ENCODE measurements around the gene HOPX. TPM values are rescaled to one million over a fixed set of nuclear protein-coding genes. Genes with fewer than 3 reads are reported as not detected.

HOPX gene
- total and polyA plus RNA-seq, 2 of the 8 experiments (the other 6 are each of a cell fraction or from before 2014, with no cell fraction given): not detected

DNA sequence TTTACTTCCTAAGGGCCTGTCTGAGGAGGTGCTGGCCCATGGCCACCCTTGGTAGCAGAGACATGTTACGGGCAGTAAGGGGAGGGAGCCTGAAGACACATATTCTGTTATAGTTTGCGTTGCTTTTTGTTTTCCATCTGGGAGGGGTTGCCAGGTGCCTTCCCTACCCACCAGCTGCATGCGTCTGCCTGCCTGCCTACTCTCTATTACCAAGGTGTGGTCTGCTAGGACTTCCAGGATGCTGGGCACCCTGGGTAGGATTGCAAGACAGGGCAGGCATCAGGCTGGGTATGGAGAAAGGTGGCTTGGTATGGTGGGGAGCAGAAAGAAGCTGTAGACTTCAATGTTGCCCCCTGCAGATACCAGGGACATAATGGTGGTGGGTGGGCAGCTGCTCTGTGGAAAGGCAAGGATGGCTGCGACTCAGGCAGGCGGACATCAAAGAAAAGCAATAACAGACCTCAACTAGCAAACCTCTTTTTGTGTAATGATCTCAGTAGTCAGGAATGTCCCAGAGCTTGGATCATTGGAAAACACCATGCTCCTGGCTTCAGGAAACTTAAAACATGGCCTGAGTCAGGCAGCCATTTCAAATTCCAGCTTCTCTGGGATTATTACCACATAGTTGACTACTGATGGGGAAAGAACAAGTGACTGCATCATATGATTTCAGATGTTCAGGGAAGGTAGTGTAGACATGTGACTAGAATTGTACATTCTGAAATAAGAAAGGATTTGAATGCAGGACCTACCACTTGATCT lies 67.8 kb downstream of the HOPX start:
- 84% methylated on average over 4 of the region's 5 CpGs; no CpG with 5 or more reads in 1 of the 2 experiments for WGBS, 2 experiments (ENCODE audit: extremely low coverage in 1 of 2, insufficient coverage in 1 of 2, insufficient read length in 1 of 2, insufficient replicate concordance in 2 of 2, low coverage in 1 of 2, low lambda C conversion rate in 2 of 2, missing lambda C conversion rate in 1 of 2)
- no peak overlapping the region for H2BK120ac ChIP-seq (replicated peaks; ENCODE audit: low read depth, low read length)
- no peaks in the 10 kb centered on the region for H3K23me2 ChIP-seq (ENCODE audit: low read depth, low read length)
- no peak overlapping the region for H4K8ac ChIP-seq (ENCODE audit: extremely low read depth, insufficient read depth, low read length)
- no peaks in the 10 kb centered on the region for H3K79me1 ChIP-seq (ENCODE audit: low read depth, low read length)
- TF ChIP-seq KDM5A (IDR thresholded peaks at IDR 0.05; ENCODE audit: low read length) (no peak), CTBP2 (IDR thresholded peaks at IDR 0.05; ENCODE audit: borderline replicate concordance, insufficient read depth, insufficient read length, low read length) (no peak), SP2 (IDR thresholded peaks at IDR 0.05; ENCODE audit: low read length) (no peak), ZNF274 (IDR thresholded peaks at IDR 0.05; ENCODE audit: borderline replicate concordance, extremely low read depth, low read length) (no peak), YY1 (IDR thresholded peaks at IDR 0.05; ENCODE audit: low read depth, low read length) (no peak), NRF1 (IDR thresholded peaks at IDR 0.05; ENCODE audit: low read depth, low read length) (no peak), SIX5 (IDR thresholded peaks at IDR 0.05; ENCODE audit: low read depth, low read length) (no peak), BACH1 (IDR thresholded peaks at IDR 0.05; ENCODE audit: low read length) (no peak)
- TF ChIP-seq, protein P1, sequence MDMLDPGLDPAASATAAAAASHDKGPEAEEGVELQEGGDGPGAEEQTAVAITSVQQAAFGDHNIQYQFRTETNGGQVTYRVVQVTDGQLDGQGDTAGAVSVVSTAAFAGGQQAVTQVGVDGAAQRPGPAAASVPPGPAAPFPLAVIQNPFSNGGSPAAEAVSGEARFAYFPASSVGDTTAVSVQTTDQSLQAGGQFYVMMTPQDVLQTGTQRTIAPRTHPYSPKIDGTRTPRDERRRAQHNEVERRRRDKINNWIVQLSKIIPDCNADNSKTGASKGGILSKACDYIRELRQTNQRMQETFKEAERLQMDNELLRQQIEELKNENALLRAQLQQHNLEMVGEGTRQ (IDR thresholded peaks at IDR 0.05; ENCODE audit: low read length): no peak
- no peak overlapping the region for H3K27ac ChIP-seq (ENCODE audit: low read depth, low read length)
- CTCF ChIA-PET (ENCODE audit: partially characterized antibody): interaction anchor here (1.1 to 1.4 kb wide), 4 partner anchors 10 to 196 kb away, joined by 3 read pairs; no protein-coding TSS in a partner anchor
- H2BK12ac ChIP-seq (ENCODE audit: low read depth, low read length): no peak overlapping the region
- H2AK5ac ChIP-seq (ENCODE audit: low read depth, low read length): no peak overlapping the region
- peaks cover 0 to 3% (median 0%) of the 10 kb centered on the region in 4 experiments; a peak in 3 of 7 replicates for H3K4me1 ChIP-seq (replicated peaks in 1 of 4; ENCODE audit: control insufficient read depth in 3 of 4, insufficient read depth in 4 of 4, low read length in 3 of 4)
- no peak overlapping the region for H3K4ac ChIP-seq (replicated peaks; ENCODE audit: insufficient read length, low read depth, low read length)
- H3K27me3 ChIP-seq (replicated peaks in 1 of 4; ENCODE audit: control insufficient read depth in 3 of 4, extremely low read depth in 1 of 4, insufficient read depth in 3 of 4, low read length in 3 of 4): peaks cover 6 to 15% (median 8%) of the 10 kb centered on the region in 4 experiments
- DNase-seq (ENCODE audit: low read depth in 1 of 2, low spot score in 2 of 2): no peak
- no peaks in the 10 kb centered on the region for H3K79me2 ChIP-seq (ENCODE audit: control insufficient read depth in 1 of 2, insufficient read depth in 2 of 2, low read length in 2 of 2)
- H3K4me3 ChIP-seq (ENCODE audit: extremely low read depth in 1 of 4, insufficient read depth in 2 of 4, low read depth in 3 of 4, low read length in 4 of 4): no peak overlapping the region
- H3K9me3 ChIP-seq (ENCODE audit: insufficient read depth in 2 of 2, low read depth in 1 of 2, low read length in 1 of 2): no peaks in the 10 kb centered on the region
- no peak overlapping the region for H3K18ac ChIP-seq (ENCODE audit: extremely low read depth, low read length)
- no peaks in the 10 kb centered on the region; a peak in 1 of 8 replicates for H3K36me3 ChIP-seq (ENCODE audit: control insufficient read depth in 2 of 4, insufficient read depth in 4 of 4, low read length in 3 of 4)
- H4K5ac ChIP-seq (ENCODE audit: insufficient read length, low read depth, low read length): no peak overlapping the region
- no peak overlapping the region for H3K9ac ChIP-seq (replicated peaks in 1 of 4; ENCODE audit: extremely low read depth in 1 of 4, low read depth in 3 of 4, low read length in 3 of 4)
- no peak overlapping the region for H3K56ac ChIP-seq (replicated peaks; ENCODE audit: insufficient read length, low read depth, low read length)
- FAIRE-seq: no peak
- no peak overlapping the region for H3K14ac ChIP-seq (ENCODE audit: insufficient read length)
- no peak overlapping the region for H2AFZ ChIP-seq (ENCODE audit: low read length)
- H2BK20ac ChIP-seq (ENCODE audit: low read length): no peak overlapping the region
- H3K4me2 ChIP-seq (ENCODE audit: insufficient read depth in 1 of 2, low read depth in 2 of 2, low read length in 2 of 2): no peak overlapping the region
- POLR2A ChIA-PET (ENCODE audit: partially characterized antibody): interaction anchor here (0.8 to 1.2 kb wide), 2 partner anchors 17 to 27 kb away, joined by 3 read pairs; no protein-coding TSS in a partner anchor
- H2BK5ac ChIP-seq (ENCODE audit: low read depth, low read length): no peak overlapping the region
- no peaks in the 10 kb centered on the region for H4K20me1 ChIP-seq (replicated peaks in 1 of 2; ENCODE audit: control insufficient read depth in 1 of 2, insufficient read depth in 2 of 2, low read length in 2 of 2)
- no peak overlapping the region for H4K91ac ChIP-seq (replicated peaks; ENCODE audit: insufficient read length, low read length)
- no peak overlapping the region for H2BK15ac ChIP-seq (ENCODE audit: low read length)
- no peak overlapping the region for H3K23ac ChIP-seq (ENCODE audit: insufficient read length)

Measured in H1 (cell line).